Panc1 (cell line): ENCODE measurements around the gene CPT1B. TPM values are rescaled to one million over a fixed set of nuclear protein-coding genes. Genes with fewer than 3 reads are reported as not detected.

ENCODE experiments used
- ATAC-seq: fragments of 200-7000 bp; cut with Tn5 transposase; 2 replicates; pipeline ENCODE4 v1.9.1; 2020; ENCODE audit warnings: mild to moderate bottlenecking, moderate library complexity
- Bru-seq: library from RNA; stranded (reverse); fragments of 400-500 nt; gene quantifications from one replicate; lab custom pipeline; 2021; lab: Mats Ljungman, UMichigan
- BruChase-seq, 2 experiments: library from RNA; stranded (reverse); fragments of 400-500 nt; gene quantifications; one replicate each; lab custom pipeline; 2021; lab: Mats Ljungman, UMichigan
- BruUV-seq: library from RNA; stranded (reverse); fragments of 400-500 nt; replicated peaks from 2 replicates; lab custom pipeline; 2021; lab: Mats Ljungman, UMichigan
- CTCF ChIA-PET: fragments of 300-600 bp; sonication (Branson Sonifier 250); formaldehyde crosslinking; loops from one replicate; lab custom pipeline; 2022; ENCODE audit warnings: antibody characterized with exemption; lab: Charles Lee
- POLR2A ChIA-PET: fragments of 300-600 bp; sonication (Branson Sonifier 250); formaldehyde crosslinking; loops from one replicate; lab custom pipeline; 2022; ENCODE audit warnings: antibody characterized with exemption; lab: Charles Lee
- DNase-seq: peaks from one replicate; pipeline ENCODE4 v3.0.0-alpha.2; 2010; ENCODE audit warnings: low read depth, low spot score
- H3K27ac ChIP-seq: 2 replicates; pipeline ENCODE4 v1.5.1; 2011; ENCODE audit warnings: mild to moderate bottlenecking, low read length, inconsistent platforms
- H3K27me3 ChIP-seq: fragments of 200-500 bp; sonication (Bioruptor generic); 2 replicates; pipeline ENCODE4 v1.6.0; 2014; ENCODE audit warnings: low read length, inconsistent platforms; ENCODE audit not compliant: control insufficient read depth, insufficient read depth
- H3K36me3 ChIP-seq: fragments of 200-500 bp; sonication (Bioruptor generic); 2 replicates; pipeline ENCODE4 v1.5.1; 2014; ENCODE audit warnings: inconsistent platforms, mild to moderate bottlenecking, low read length, moderate library complexity; ENCODE audit not compliant: control insufficient read depth, insufficient read depth
- H3K4me1 ChIP-seq: 2 replicates; pipeline ENCODE4 v1.5.1; 2011; ENCODE audit warnings: inconsistent platforms, mild to moderate bottlenecking, low read length, moderate library complexity; ENCODE audit not compliant: control insufficient read depth, insufficient read depth
- H3K4me3 ChIP-seq, 2 experiments: 2 replicates each; pipeline ENCODE4 v1.5.1; 2011 to 2012; ENCODE audit warnings: low read depth in 2 of 2, low read length in 2 of 2, mild to moderate bottlenecking in 2 of 2, inconsistent platforms in 1 of 2, moderate library complexity in 1 of 2
- H3K9me3 ChIP-seq: fragments of 200-500 bp; sonication (Bioruptor generic); 2 replicates; pipeline ENCODE4 v1.5.1; 2014; ENCODE audit warnings: low read depth, mild to moderate bottlenecking, inconsistent platforms, low read length, moderate library complexity; ENCODE audit not compliant: control insufficient read depth, insufficient read depth
- POLR2AphosphoS5 ChIP-seq: IDR thresholded peaks from 2 replicates; pipeline ENCODE4 v1.6.1; 2012; ENCODE audit warnings: mild to moderate bottlenecking, low read depth, low read length, moderate library complexity
- REST ChIP-seq, 2 experiments: IDR thresholded peaks; 2 replicates each; pipeline ENCODE4 v1.6.1; 2011 to 2012; ENCODE audit warnings: low read depth in 2 of 2, control low read depth in 1 of 2, low read length in 1 of 2, mild to moderate bottlenecking in 1 of 2, moderate library complexity in 1 of 2; ENCODE audit not compliant: insufficient read depth in 1 of 2
- SIN3A ChIP-seq: IDR thresholded peaks from 2 replicates; pipeline ENCODE4 v1.6.1; 2012; ENCODE audit warnings: low read depth, mild to moderate bottlenecking, low read length, moderate library complexity, borderline replicate concordance; ENCODE audit not compliant: insufficient read depth
- TCF7L2 ChIP-seq: IDR thresholded peaks from 2 replicates; pipeline ENCODE4 v1.6.1; 2011; ENCODE audit warnings: mild to moderate bottlenecking, low read depth, low read length, inconsistent platforms
- in situ Hi-C: cut with HindIII; loops from 2 replicates; pipeline ENCODE4 v1.10.0; 2016; ENCODE audit warnings: low sequenced_read_pairs, low pct_unique_long_range_greater_than_20kb
- intact Hi-C: fragments of 100-400 bp; cut with micrococcal nuclease; formaldehyde crosslinking; loops from one replicate; pipeline ENCODE4 v1.10.0; 2022; ENCODE audit not compliant: unreplicated experiment
- long read RNA-seq: library from polyadenylated mRNA; unstranded; transcript quantifications from one replicate; pipeline ENCODE4 v2.0.0, GENCODE V29; 2021; ENCODE audit not compliant: unreplicated experiment
- polyA plus RNA-seq: library from polyadenylated mRNA; unstranded; fragments of >200 nt; gene quantifications from one replicate; pipeline ENCODE4 v1.2.1, GENCODE V29; 2012; ENCODE audit warnings: missing spikeins; ENCODE audit not compliant: insufficient read length
- total RNA-seq: library from RNA; stranded (reverse); gene quantifications from one replicate; pipeline ENCODE4 v1.2.1, GENCODE V29; 2021; ENCODE audit not compliant: unreplicated experiment
- TF ChIP-seq, protein P1 (sequence below): fragments of 450-650 bp; IDR thresholded peaks from 2 replicates; pipeline ENCODE4 v1.5.1; 2017; ENCODE audit warnings: mild to moderate bottlenecking

Gene CPT1B
- total RNA-seq (18.4 TPM), Bru-seq, nascent RNA (percentile 44 among the genes with signal in this experiment), BruChase-seq, experiment 1, labeled RNA remaining after a 2-hour chase (percentile 61 among the genes with signal in this experiment), BruChase-seq, experiment 2, labeled RNA remaining after a 6-hour chase (percentile 63 among the genes with signal in this experiment)
- 19.9 TPM for polyA plus RNA-seq
- long read RNA-seq, partial matches to known transcripts, result 2 of 8 reads
- long read RNA-seq, other reads (novel, unspliced or antisense), result 5 of 8 reads

GRCh38 chr22:50577987-50578775, at the start of gene CPT1B:
Gene CPT1B, minus strand, starts transcription at chr22:50578427. Its CDS starts 512 bp downstream, at chr22:50577915.
- Histone ChIP-seq H3K27ac (no peak within 1 kb of the TSS), H3K27me3 (no peaks in the 10 kb centered on the region), H3K36me3 (no peaks in the 10 kb centered on the region), H3K4me3 (no peak within 1 kb of the TSS), H3K4me1 (0 out of 2 replicates have a peak, but pooled peaks cover 2% of the 10 kb centered on the region), H3K9me3 (no peaks in the 10 kb centered on the region)
- no peak for TF ChIP-seq POLR2AphosphoS5
- no peak for TF ChIP-seq TCF7L2
- no peak for TF ChIP-seq SIN3A
- TF ChIP-seq, protein P1, sequence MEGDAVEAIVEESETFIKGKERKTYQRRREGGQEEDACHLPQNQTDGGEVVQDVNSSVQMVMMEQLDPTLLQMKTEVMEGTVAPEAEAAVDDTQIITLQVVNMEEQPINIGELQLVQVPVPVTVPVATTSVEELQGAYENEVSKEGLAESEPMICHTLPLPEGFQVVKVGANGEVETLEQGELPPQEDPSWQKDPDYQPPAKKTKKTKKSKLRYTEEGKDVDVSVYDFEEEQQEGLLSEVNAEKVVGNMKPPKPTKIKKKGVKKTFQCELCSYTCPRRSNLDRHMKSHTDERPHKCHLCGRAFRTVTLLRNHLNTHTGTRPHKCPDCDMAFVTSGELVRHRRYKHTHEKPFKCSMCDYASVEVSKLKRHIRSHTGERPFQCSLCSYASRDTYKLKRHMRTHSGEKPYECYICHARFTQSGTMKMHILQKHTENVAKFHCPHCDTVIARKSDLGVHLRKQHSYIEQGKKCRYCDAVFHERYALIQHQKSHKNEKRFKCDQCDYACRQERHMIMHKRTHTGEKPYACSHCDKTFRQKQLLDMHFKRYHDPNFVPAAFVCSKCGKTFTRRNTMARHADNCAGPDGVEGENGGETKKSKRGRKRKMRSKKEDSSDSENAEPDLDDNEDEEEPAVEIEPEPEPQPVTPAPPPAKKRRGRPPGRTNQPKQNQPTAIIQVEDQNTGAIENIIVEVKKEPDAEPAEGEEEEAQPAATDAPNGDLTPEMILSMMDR, result no peak
- ChIA-PET POLR2A (no interaction called here), CTCF (no interaction called here)
- ATAC-seq (no peak), DNase-seq (no peak)
- BruUV-seq, result no TSS peak
- in situ Hi-C loops, result no loop called here
- intact Hi-C loops, result no loop called here

DNA sequence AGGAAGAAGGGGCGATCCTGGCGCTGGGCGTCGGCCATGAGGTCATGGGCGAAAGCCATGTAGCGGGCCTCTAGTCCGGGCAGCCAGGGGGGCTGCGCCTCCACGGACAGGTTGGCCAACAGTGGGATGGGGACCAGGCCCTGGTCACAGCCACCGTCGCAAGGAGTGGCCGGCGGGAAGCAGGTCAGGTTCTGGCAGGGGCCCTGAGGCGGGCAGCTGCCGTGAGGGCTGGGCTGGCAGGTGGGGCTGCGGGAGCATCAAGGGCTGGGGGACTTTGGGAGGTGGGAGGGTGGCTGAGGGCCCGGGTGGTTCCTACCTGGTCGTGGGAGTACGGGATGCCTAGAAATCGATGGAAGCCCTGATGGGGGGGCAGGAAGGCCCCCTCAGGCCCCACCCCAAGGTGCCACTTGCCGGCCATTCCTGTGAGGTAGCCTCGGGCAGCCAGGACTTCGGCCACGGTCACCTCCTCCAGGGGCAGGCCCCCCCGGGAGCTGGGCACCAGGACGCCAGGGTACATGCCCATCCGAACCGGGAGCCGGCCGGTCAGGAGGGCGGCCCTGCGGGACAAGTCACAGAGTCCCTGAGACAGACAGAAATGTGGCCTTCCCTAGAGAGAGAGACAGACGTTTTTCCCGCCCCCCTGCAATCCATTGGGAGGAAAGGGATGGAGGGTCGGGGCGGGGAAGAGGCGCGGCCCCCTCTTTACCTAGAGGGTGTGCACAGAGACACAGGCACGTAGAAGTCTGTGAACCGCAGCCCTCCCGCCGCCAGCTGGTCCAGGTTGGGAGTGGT, 48.8 kb upstream of the CPT1B start:
- H3K9me3 ChIP-seq, result no peaks in the 10 kb centered on the region
- BruUV-seq, result no TSS peak
- H3K4me3 ChIP-seq, result peak overlapping the region; percentile 82 to 85
- DNase-seq (no peak), ATAC-seq (no peak)
- peaks cover 4% of the 10 kb centered on the region for H3K4me1 ChIP-seq
- H3K27me3 ChIP-seq, result no peaks in the 10 kb centered on the region
- peak overlapping the region; percentile 81 for H3K27ac ChIP-seq
- TF ChIP-seq REST (IDR thresholded peaks at IDR 0.05; ENCODE audit: insufficient read depth in 1 of 2, low read depth in 2 of 2, low read length in 1 of 2), result no peak
- POLR2A ChIA-PET, result no interaction called here
- intact Hi-C loops (loop anchor here (1.0 kb wide), 1 partner anchor 64 kb away; no protein-coding TSS in a partner anchor), in situ Hi-C loops (no loop called here)
- H3K36me3 ChIP-seq, result no peaks in the 10 kb centered on the region; the same call in 1 of the 2 replicates
- CTCF ChIA-PET, result interaction anchor here (0.8 kb wide), 1 partner anchor 64 kb away, joined by 4 read pairs; no protein-coding TSS in a partner anchor
